ENCODE results near the gene ZNF785. TPM values are rescaled to one million over a fixed set of nuclear protein-coding genes. Genes with fewer than 3 reads are reported as not detected.

Gene ZNF785
- polyA plus RNA-seq, 4 donors: 17.5 to 36.5 (median 27.8) TPM

- no peak for DNase-seq (ENCODE audit: low read depth in 4 of 4, low spot score in 2 of 4)
Measured at GRCh38 chr16:30567160-30567990, 18.1 kb downstream of the ZNF785 start.

GRCh38 chr16:30566531-30566930, 19.0 kb downstream of the ZNF785 start:
- no peak for DNase-seq (ENCODE audit: low read depth in 4 of 4, low spot score in 2 of 4)

GRCh38 chr16:30565984-30566383, 19.5 kb downstream of the ZNF785 start:
- no peak for DNase-seq (ENCODE audit: low read depth in 4 of 4, low spot score in 2 of 4)

- DNase-seq (ENCODE audit: low read depth in 4 of 4, low spot score in 2 of 4): no peak
Measured at GRCh38 chr16:30565526-30565925, 20.0 kb downstream of the ZNF785 start.

GRCh38 chr16:30562021-30562420, 23.5 kb downstream of the ZNF785 start:
- DNase-seq (ENCODE audit: low read depth in 4 of 4, low spot score in 2 of 4): no peak

GRCh38 chr16:30561089-30561816, 24.2 kb downstream of the ZNF785 start:
- DNase-seq (ENCODE audit: low read depth in 4 of 4, low spot score in 2 of 4): no peak

- no peak for DNase-seq (ENCODE audit: low read depth in 4 of 4, low spot score in 2 of 4)
Measured at GRCh38 chr16:30559690-30560089, 25.8 kb downstream of the ZNF785 start.

- DNase-seq (ENCODE audit: low read depth in 4 of 4, low spot score in 2 of 4): no peak
Measured at GRCh38 chr16:30558789-30559377, 26.6 kb downstream of the ZNF785 start.

- peak; percentile 81 to 96 (median 90) for DNase-seq (ENCODE audit: low read depth in 4 of 4, low spot score in 2 of 4)
Measured at GRCh38 chr16:30557957-30558788, 27.3 kb downstream of the ZNF785 start, which contains the start of gene ZNF764. ZNF764 (minus strand) TSS chr16:30558374; CDS start chr16:30558182, 192 bp downstream.

- no peak for DNase-seq (ENCODE audit: low read depth in 4 of 4, low spot score in 2 of 4)
Measured at GRCh38 chr16:30557707-30557956, 27.9 kb downstream of the ZNF785 start.

- no peak for DNase-seq (ENCODE audit: low read depth in 4 of 4, low spot score in 2 of 4)
Measured at GRCh38 chr16:30556125-30556473, 29.4 kb downstream of the ZNF785 start.

- no peak for DNase-seq (ENCODE audit: low read depth in 4 of 4, low spot score in 2 of 4)
Measured at GRCh38 chr16:30555315-30556124, 30.0 kb downstream of the ZNF785 start.

GRCh38 chr16:30554557-30555314, 30.8 kb downstream of the ZNF785 start:
- no peak for DNase-seq (ENCODE audit: low read depth in 4 of 4, low spot score in 2 of 4)

GRCh38 chr16:30553393-30553899, 32.1 kb downstream of the ZNF785 start:
- DNase-seq (ENCODE audit: low read depth in 4 of 4, low spot score in 2 of 4): no peak

- no peak for DNase-seq (ENCODE audit: low read depth in 4 of 4, low spot score in 2 of 4)
Measured at GRCh38 chr16:30552956-30553355, 32.5 kb downstream of the ZNF785 start.

- DNase-seq (ENCODE audit: low read depth in 4 of 4, low spot score in 2 of 4): no peak
Measured at GRCh38 chr16:30551781-30552180, 33.7 kb downstream of the ZNF785 start.

- no peak for DNase-seq (ENCODE audit: low read depth in 4 of 4, low spot score in 2 of 4)
Measured at GRCh38 chr16:30548416-30549253, 36.9 kb downstream of the ZNF785 start.

GRCh38 chr16:30546115-30546514, 39.4 kb downstream of the ZNF785 start:
- DNase-seq (ENCODE audit: low read depth in 4 of 4, low spot score in 2 of 4): no peak
